Gastroesophageal sphincter (tissue), 4 donors: Measurements from ENCODE around the gene NAV2. TPM values are rescaled to one million over a fixed set of nuclear protein-coding genes. Genes with fewer than 3 reads are reported as not detected.

Experiments used
- ATAC-seq: fragments of 150-250 bp; one replicate; pipeline ENCODE4 v1.9.1; 2016; ENCODE audit warnings: mild to moderate bottlenecking, moderate library complexity
- H3K27ac ChIP-seq, 4 donors: fragments of 200-600 bp; sonication (generic) in 3 of 4; 1 replicate in 3 of 4; 2 replicates in 1 of 4; pipeline ENCODE4 v1.5.1; 2016 to 2019
- H3K27me3 ChIP-seq: fragments of 200-600 bp; sonication (generic); one replicate; pipeline ENCODE4 v1.5.1; 2019
- H3K36me3 ChIP-seq, 2 donors: fragments of 200-600 bp; sonication (generic); one replicate each; pipeline ENCODE4 v1.5.1; 2019; ENCODE audit warnings: control low read depth in 1 of 2
- H3K4me1 ChIP-seq, 3 donors: fragments of 200-600 bp; sonication (generic); 1 replicate in 2 of 3; 2 replicates in 1 of 3; pipeline ENCODE4 v1.5.1; 2016 to 2019; ENCODE audit warnings: control low read depth in 2 of 3
- H3K4me3 ChIP-seq, 2 donors: fragments of 200-600 bp; sonication (generic); one replicate each; pipeline ENCODE4 v1.5.1; 2019; ENCODE audit warnings: mild to moderate bottlenecking in 1 of 2, moderate library complexity in 1 of 2
- H3K9me3 ChIP-seq, 3 donors: fragments of 200-600 bp; sonication (generic); one replicate each; pipeline ENCODE4 v1.5.1; 2017 to 2019; ENCODE audit warnings: control low read depth in 2 of 3
- CTCF ChIP-seq, 4 experiments: fragments of 200-600 bp in 2 of 4; fragments of 450-650 bp in 2 of 4; sonication (generic) in 1 of 4; IDR thresholded peaks; one replicate each; pipeline ENCODE4 v1.5.1; 2017 to 2019; ENCODE audit warnings: antibody characterized with exemption in 4 of 4, mild to moderate bottlenecking in 2 of 4, moderate library complexity in 2 of 4
- EP300 ChIP-seq: sonication (generic); formaldehyde crosslinking; IDR thresholded peaks from one replicate; pipeline ENCODE4 v1.6.1; 2017; ENCODE audit warnings: antibody characterized with exemption, mild to moderate bottlenecking
- POLR2A ChIP-seq, 2 donors: fragments of 450-650 bp; IDR thresholded peaks; one replicate each; pipeline ENCODE4 v1.6.1; 2017; ENCODE audit warnings: antibody characterized with exemption in 2 of 2, mild to moderate bottlenecking in 2 of 2, moderate library complexity in 1 of 2
- POLR2AphosphoS5 ChIP-seq: sonication (generic); formaldehyde crosslinking; IDR thresholded peaks from one replicate; pipeline ENCODE4 v1.6.1; 2017; ENCODE audit warnings: antibody characterized with exemption
- WGBS, 2 donors: methylation state at CpG; one replicate each; pipeline ENCODE4 v1.1.5; 2018; ENCODE audit warnings: low coverage in 1 of 2; 5-methylcytosine and 5-hydroxymethylcytosine counted together
- total RNA-seq, 4 donors: library from RNA; depleted of rRNA; stranded (reverse); fragments of >200 nt; gene quantifications; one replicate each; pipeline ENCODE4 v1.1.0, GENCODE V29; 2016

The NAV2 gene
- total RNA-seq, 4 donors from 2014 or later, result 19.5 to 57.1 (median 43.4) TPM

GRCh38 chr11:20089796-20090653, 377.4 kb downstream of the NAV2 start:
- Histone ChIP-seq H3K4me1 (peaks cover 0 to 12% (median 0%) of the 10 kb centered on the region in 3 donors), H3K36me3 (peaks cover 0 to 96% of the 10 kb centered on the region in 2 donors)

GRCh38 chr11:20090654-20091374, 378.2 kb downstream of the NAV2 start:
- no peak for ATAC-seq
- Histone ChIP-seq H3K36me3 (peaks cover 0 to 96% of the 10 kb centered on the region in 2 donors), H3K27me3 (no peaks in the 10 kb centered on the region), H3K4me3 (no peak overlapping the region), H3K27ac (no peak overlapping the region), H3K4me1 (peaks cover 0 to 12% (median 0%) of the 10 kb centered on the region in 3 donors), H3K9me3 (no peaks in the 10 kb centered on the region)
- 69 to 82% methylated on average over 6 of the region's 10 CpGs for WGBS, 2 donors
- no peak for TF ChIP-seq CTCF (IDR thresholded peaks at IDR 0.05)
- TF ChIP-seq POLR2AphosphoS5, result no peak
- no peak for TF ChIP-seq POLR2A (IDR thresholded peaks at IDR 0.05)
- TF ChIP-seq EP300, result no peak

More at GRCh38 chr11:20089796-20090653, 377.4 kb downstream of the NAV2 start:
- H3K4me3 ChIP-seq, result no peak overlapping the region
- no peak for TF ChIP-seq POLR2AphosphoS5
- WGBS, 2 donors, result 41 to 51% methylated on average over 5 of the region's 5 CpGs
- ATAC-seq, result no peak
- H3K27ac ChIP-seq, result no peak overlapping the region
- H3K27me3 ChIP-seq, result no peaks in the 10 kb centered on the region
- H3K9me3 ChIP-seq, result no peaks in the 10 kb centered on the region

GRCh38 chr11:20093775-20094174, 381.1 kb downstream of the NAV2 start:
- no peak for ATAC-seq
- peaks cover 0 to 95% of the 10 kb centered on the region in 2 donors for H3K36me3 ChIP-seq
- H3K27ac ChIP-seq, result no peak overlapping the region
- peaks cover 0 to 28% (median 0%) of the 10 kb centered on the region in 3 donors for H3K4me1 ChIP-seq
- no peaks in the 10 kb centered on the region for H3K27me3 ChIP-seq
- no peak overlapping the region for H3K4me3 ChIP-seq
- no peak for TF ChIP-seq CTCF (IDR thresholded peaks at IDR 0.05)
- WGBS, 2 donors, result 81 to 84% methylated on average over 3 to 5 of the region's 5 CpGs
- H3K9me3 ChIP-seq, result no peaks in the 10 kb centered on the region

- H3K4me1 ChIP-seq, result peaks cover 0 to 20% (median 0%) of the 10 kb centered on the region in 3 donors
- ATAC-seq, result no peak
- no peak overlapping the region for H3K27ac ChIP-seq
- no peaks in the 10 kb centered on the region for H3K9me3 ChIP-seq
- H3K4me3 ChIP-seq, result no peak overlapping the region
- peaks cover 0 to 95% of the 10 kb centered on the region in 2 donors for H3K36me3 ChIP-seq
- no peaks in the 10 kb centered on the region for H3K27me3 ChIP-seq
- 95 to 100% methylated on average over 1 to 4 of the region's 4 CpGs for WGBS, 2 donors
- TF ChIP-seq POLR2AphosphoS5 (no peak), CTCF (IDR thresholded peaks at IDR 0.05) (no peak), POLR2A (IDR thresholded peaks at IDR 0.05) (no peak), EP300 (no peak)
Measured at GRCh38 chr11:20095189-20095588, 382.6 kb downstream of the NAV2 start.

- TF ChIP-seq EP300, result no peak
- TF ChIP-seq POLR2AphosphoS5, result peak; percentile 80
- ATAC-seq, result peak; percentile 52
- H3K27me3 ChIP-seq, result no peaks in the 10 kb centered on the region
- H3K4me3 ChIP-seq, result no peak overlapping the region
- H3K27ac ChIP-seq, result peak overlapping the region in 3 of 4 donors; percentile 7 to 66 (median 42)
- 28 to 30% methylated on average over 12 to 13 of the region's 13 CpGs for WGBS, 2 donors
- H3K36me3 ChIP-seq, result peaks cover 0 to 95% of the 10 kb centered on the region in 2 donors
- H3K4me1 ChIP-seq, result peaks cover 0 to 16% (median 0%) of the 10 kb centered on the region in 3 donors
- H3K9me3 ChIP-seq, result no peaks in the 10 kb centered on the region
Measured at GRCh38 chr11:20097319-20098221, 384.9 kb downstream of the NAV2 start.
